NCI-H128 (cell line): ENCODE data around the gene IFIT3.

Experiments
- DNase-seq: peaks from one replicate; lab custom pipeline; 2025; ENCODE audit not compliant: unreplicated experiment; lab: John Stamatoyannopoulos, UW

The IFIT3 gene

GRCh38 chr10:89355394-89355931 lies 27.7 kb downstream of the IFIT3 start:
- no peak for DNase-seq

- no peak for DNase-seq
Observed at GRCh38 chr10:89357096-89357495, 29.3 kb downstream of the IFIT3 start.

GRCh38 chr10:89357975-89358374 lies 30.2 kb downstream of the IFIT3 start:
- DNase-seq: no peak

- no peak for DNase-seq
Observed at GRCh38 chr10:89360157-89360556, 32.4 kb downstream of the IFIT3 start.

DNA sequence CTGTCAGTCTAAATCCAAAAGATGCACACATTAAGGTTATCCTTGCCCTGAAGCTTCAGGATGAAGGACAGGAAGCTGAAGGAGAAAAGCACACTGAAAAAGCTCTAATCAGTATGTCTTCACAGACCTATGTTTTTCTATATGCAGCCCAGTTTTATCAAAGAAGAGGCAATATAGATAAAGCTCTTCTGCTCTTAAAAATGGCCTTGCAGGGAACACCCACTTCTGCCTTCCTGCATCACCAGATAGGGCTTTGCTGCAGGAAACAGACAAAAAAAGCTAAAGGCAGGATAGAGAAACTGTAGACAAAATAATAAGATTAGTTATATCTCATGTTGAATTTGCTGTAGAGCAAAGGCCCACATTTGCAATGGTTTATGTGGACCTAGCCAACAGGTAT lies 35.1 kb downstream of the IFIT3 start:
- DNase-seq: no peak

DNA sequence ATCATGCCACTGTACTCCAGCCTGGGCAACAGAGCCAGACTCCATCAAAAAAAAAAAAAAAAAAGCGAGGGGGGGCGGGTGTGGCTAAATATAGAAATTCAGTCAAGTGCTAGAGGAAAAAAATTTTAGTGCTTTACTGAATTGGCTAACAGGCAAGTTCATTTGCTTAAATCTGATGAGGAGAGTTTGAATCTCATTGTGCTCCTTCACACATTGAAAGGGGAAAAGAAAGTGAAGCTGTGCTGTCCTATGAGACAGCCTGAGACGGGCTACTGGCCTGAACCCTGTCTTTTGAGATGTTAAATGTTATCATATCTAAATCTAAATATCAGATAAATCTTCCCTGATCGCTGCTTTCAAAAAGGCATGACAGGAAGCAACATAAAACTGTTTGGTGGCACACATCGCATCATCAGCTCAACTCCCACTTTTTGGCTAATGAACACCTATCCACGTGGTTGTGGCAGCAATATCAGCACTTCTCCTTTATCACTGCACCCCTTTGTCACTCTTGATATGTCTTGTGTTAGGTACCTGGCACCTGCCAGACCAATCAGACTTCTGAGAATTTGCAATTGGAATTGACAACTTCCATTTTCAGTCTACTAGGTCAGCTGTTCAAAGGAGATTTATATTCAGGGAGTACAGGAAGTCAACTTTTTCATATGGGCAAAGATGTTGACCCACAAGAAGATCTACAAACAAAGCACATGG lies 36.1 kb downstream of the IFIT3 start:
- no peak for DNase-seq

GRCh38 chr10:89364531-89364930 lies 36.7 kb downstream of the IFIT3 start:
- DNase-seq: no peak

- no peak for DNase-seq
Observed at GRCh38 chr10:89367529-89367928, 39.7 kb downstream of the IFIT3 start.

GRCh38 chr10:89368129-89368528 lies 40.3 kb downstream of the IFIT3 start:
- no peak for DNase-seq

DNA sequence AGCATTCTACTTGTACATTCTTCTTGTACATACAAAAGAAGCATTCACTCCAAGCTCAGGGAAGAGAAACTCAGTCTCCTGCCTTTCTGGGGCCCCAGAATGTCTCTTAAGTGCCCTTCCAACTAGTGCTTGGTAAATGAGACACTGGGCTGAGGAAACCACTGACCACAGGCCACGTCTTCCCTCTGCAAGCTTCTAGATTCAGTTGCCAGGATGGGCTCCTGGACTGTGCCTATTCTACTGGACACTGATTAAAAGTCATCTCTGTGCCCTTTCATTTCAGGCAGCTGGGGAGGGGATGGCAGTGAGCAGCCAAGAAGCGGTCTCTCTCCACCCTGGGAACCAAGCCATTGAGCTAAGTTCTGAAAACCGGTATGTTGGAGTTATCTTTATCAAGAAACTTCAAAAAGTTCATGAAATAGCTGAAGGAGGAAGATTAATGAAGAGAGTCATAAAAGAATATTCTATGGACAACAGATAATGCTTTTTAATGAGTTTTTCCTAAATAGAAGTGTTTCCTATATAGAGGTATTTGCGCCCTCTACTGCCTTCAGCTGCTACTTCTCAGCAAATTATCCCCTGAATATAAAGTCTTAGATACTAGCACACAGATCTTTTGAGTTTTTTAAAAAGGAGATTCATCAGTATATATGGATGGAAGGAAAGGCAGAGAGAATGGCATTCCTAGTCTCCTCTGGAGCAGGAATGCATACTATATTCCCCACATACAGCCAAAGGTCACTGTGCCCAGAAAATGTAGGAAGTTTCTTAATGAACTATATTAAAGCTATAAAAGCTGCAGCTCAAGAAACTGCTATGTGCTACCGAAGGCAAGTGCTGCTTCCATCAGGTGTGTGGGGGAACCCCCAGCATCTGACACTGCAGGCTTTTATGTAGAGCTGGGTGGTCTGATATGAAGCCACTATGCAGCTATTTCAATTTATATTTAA lies 41.6 kb downstream of the IFIT3 start:
- DNase-seq: no peak

GRCh38 chr10:89371079-89371478 lies 43.3 kb downstream of the IFIT3 start:
- DNase-seq: no peak

GRCh38 chr10:89371987-89372386 lies 44.2 kb downstream of the IFIT3 start:
- no peak for DNase-seq

- no peak for DNase-seq
Observed at GRCh38 chr10:89373916-89374711, 46.3 kb downstream of the IFIT3 start.

GRCh38 chr10:89374713-89375141 lies 46.9 kb downstream of the IFIT3 start:
- no peak for DNase-seq

DNA sequence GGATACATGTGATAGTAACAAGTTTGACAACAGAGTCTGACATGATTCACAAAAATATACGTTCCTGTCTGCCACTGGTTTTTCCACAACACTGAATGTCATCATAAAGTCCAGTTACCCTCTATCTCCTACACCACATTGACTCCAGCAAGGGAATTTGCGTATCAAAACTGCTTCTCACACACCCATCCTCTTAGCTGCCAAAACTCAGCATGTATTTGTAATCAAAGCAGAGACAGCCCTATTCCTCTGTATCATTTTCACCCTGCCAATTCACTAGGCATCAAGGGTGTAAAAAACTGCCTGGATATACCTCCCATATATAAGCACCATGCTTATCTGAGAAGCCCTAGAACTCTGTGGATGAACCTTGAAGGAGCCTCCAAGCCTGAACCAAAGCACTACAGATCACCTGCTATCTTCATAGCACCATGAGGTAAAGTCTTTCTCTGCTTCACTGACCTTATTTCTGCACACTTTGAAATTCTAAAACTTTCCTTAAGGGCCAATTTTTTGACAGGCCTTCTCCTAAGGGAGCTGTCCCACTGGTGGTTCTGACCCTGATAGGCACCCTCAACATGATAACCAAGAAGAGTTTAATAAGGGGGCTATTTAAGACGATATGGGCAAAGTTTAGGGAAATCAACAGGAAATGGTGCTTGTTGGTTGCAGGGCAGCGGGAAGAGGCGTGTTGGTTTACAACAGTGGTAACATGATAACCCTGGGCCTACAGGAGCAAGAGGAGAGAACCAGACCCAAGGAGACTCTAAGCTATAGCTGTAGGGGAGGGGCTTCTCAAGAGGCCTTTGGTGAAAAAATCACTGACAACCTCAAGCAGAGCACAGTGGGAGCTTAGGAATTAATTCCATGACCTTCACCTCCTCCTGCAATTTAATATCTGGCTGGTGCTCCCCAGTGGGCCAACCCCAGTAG lies 50.2 kb downstream of the IFIT3 start, which contains the start of gene IFIT1B:
Gene IFIT1B (plus strand): TSS at position 352 of the 933 bp plus-strand sequence. CDS start 80 bp downstream, at position 432.
- no peak for DNase-seq

- DNase-seq: no peak
Observed at GRCh38 chr10:89379103-89379502, 51.3 kb downstream of the IFIT3 start.

GRCh38 chr10:89382757-89383156 lies 55.0 kb downstream of the IFIT3 start:
- no peak for DNase-seq

GRCh38 chr10:89384474-89385340 lies 56.9 kb downstream of the IFIT3 start:
- DNase-seq: no peak

DNA sequence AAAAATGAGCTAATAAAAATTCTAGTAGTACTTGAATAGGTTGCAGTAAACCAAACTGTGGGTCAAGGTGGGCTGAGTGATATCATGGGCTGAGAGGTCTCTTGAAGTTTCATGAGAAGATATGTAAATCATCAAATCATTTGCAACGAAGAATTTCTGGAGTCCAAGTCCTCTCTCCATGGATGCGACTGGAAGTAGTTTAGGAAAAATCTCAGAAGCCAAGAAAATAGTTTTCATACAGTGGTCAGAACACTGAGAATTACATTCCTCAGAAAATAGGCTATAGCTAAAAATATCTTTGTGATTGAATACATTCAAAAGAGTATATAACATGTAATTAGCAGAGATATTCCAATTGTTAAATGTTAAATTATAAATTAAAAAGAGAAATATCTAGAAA lies 61.0 kb downstream of the IFIT3 start:
- DNase-seq: no peak
